ENCODE results near the gene GIMAP8. TPM values are rescaled to one million over a fixed set of nuclear protein-coding genes. Genes with fewer than 3 reads are reported as not detected.

GIMAP8 gene
- total RNA-seq, 6 experiments from 2014 or later, result 2.7 to 10.0 (median 6.2) TPM

DNA sequence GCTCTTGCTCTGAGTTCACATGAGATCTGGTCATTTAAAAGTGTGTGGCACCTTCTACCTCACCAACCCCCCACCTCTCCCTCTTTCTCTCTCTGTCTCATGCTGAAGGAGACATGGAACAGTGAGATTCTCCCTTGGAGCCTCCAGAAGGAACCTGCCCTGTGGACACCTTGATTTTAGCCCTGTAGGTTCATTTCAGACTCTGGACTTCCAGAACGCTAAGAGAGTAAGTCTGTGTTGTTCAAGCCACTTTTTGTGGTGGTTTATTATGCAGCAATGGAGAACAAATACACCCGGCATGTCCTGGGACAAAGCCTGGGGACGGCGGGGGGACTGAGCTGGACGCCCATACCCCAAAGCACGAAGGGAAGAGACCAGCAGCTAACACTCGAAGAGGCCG, 20.7 kb upstream of the GIMAP8 start:
- WGBS (ENCODE audit: insufficient coverage, low coverage, low lambda C conversion rate, missing lambda C conversion rate), result 70% methylated on average over 7 of the region's 8 CpGs
- DNase-seq, result no peak

GRCh38 chr7:150430465-150431085, 19.9 kb upstream of the GIMAP8 start:
- TF ChIP-seq, protein P1, sequence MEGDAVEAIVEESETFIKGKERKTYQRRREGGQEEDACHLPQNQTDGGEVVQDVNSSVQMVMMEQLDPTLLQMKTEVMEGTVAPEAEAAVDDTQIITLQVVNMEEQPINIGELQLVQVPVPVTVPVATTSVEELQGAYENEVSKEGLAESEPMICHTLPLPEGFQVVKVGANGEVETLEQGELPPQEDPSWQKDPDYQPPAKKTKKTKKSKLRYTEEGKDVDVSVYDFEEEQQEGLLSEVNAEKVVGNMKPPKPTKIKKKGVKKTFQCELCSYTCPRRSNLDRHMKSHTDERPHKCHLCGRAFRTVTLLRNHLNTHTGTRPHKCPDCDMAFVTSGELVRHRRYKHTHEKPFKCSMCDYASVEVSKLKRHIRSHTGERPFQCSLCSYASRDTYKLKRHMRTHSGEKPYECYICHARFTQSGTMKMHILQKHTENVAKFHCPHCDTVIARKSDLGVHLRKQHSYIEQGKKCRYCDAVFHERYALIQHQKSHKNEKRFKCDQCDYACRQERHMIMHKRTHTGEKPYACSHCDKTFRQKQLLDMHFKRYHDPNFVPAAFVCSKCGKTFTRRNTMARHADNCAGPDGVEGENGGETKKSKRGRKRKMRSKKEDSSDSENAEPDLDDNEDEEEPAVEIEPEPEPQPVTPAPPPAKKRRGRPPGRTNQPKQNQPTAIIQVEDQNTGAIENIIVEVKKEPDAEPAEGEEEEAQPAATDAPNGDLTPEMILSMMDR (IDR thresholded peaks at IDR 0.05), result no peak
- no peak for TF ChIP-seq POLR2A (IDR thresholded peaks at IDR 0.05)
- no peak overlapping the region for H3K27ac ChIP-seq
- no peaks in the 10 kb centered on the region for H3K4me1 ChIP-seq
- ATAC-seq (no peak), DNase-seq (peak in 1 of 3 donors; percentile 19)
- no peaks in the 10 kb centered on the region for H3K27me3 ChIP-seq
- H3K9me3 ChIP-seq, result no peaks in the 10 kb centered on the region
- no peaks in the 10 kb centered on the region for H3K36me3 ChIP-seq
- no peak overlapping the region for H3K4me3 ChIP-seq
- intact Hi-C loops (cut with DNase I), result no loop called here
- WGBS (ENCODE audit: insufficient coverage, low coverage, low lambda C conversion rate, missing lambda C conversion rate), result 77% methylated on average over 6 of the region's 14 CpGs

More for the DNA sequence above, 20.7 kb upstream of the GIMAP8 start:
- Histone ChIP-seq H3K36me3 (no peaks in the 10 kb centered on the region), H3K4me3 (no peak overlapping the region), H3K27ac (no peak overlapping the region), H3K4me1 (no peaks in the 10 kb centered on the region), H3K27me3 (no peaks in the 10 kb centered on the region), H3K9me3 (no peaks in the 10 kb centered on the region)
- no peak for TF ChIP-seq POLR2A (IDR thresholded peaks at IDR 0.05)
- TF ChIP-seq, protein P1 (IDR thresholded peaks at IDR 0.05), result no peak
- ATAC-seq, result no peak
- intact Hi-C loops (cut with DNase I), result no loop called here

GRCh38 chr7:150431839-150432658, 18.4 kb upstream of the GIMAP8 start:
- intact Hi-C loops (cut with DNase I), result no loop called here
- Histone ChIP-seq H3K27me3 (no peaks in the 10 kb centered on the region), H3K4me3 (no peak overlapping the region), H3K27ac (no peak overlapping the region), H3K4me1 (no peaks in the 10 kb centered on the region), H3K36me3 (no peaks in the 10 kb centered on the region), H3K9me3 (no peaks in the 10 kb centered on the region)
- WGBS (ENCODE audit: insufficient coverage, low coverage, low lambda C conversion rate, missing lambda C conversion rate), result 81% methylated on average over 5 of the region's 7 CpGs
- TF ChIP-seq POLR2A (IDR thresholded peaks at IDR 0.05), result no peak
- TF ChIP-seq, protein P1 (IDR thresholded peaks at IDR 0.05), result no peak
- no peak for ATAC-seq
- peak in 1 of 3 donors; percentile 15 for DNase-seq

GRCh38 chr7:150432915-150433892, 17.2 kb upstream of the GIMAP8 start:
- Histone ChIP-seq H3K4me3 (no peak overlapping the region), H3K27ac (no peak overlapping the region), H3K4me1 (no peaks in the 10 kb centered on the region), H3K36me3 (no peaks in the 10 kb centered on the region), H3K27me3 (no peaks in the 10 kb centered on the region), H3K9me3 (no peaks in the 10 kb centered on the region)
- intact Hi-C loops (cut with DNase I), result no loop called here
- 54% methylated on average over 13 of the region's 14 CpGs for WGBS (ENCODE audit: insufficient coverage, low coverage, low lambda C conversion rate, missing lambda C conversion rate)
- TF ChIP-seq POLR2A (IDR thresholded peaks at IDR 0.05), result no peak
- TF ChIP-seq, protein P1 (IDR thresholded peaks at IDR 0.05), result no peak
- DNase-seq, result peak in 1 of 3 donors; percentile 38
- ATAC-seq, result peak; percentile 48 to 56 (median 54)
